K562 (cell line): ENCODE measurements around the gene TTLL9. TPM values are rescaled to one million over a fixed set of nuclear protein-coding genes. Genes with fewer than 3 reads are reported as not detected.

Experiments used
- ATAC-seq: fragments of 200-7000 bp; cut with Tn5 transposase; 3 replicates; pipeline ENCODE4 v1.9.1; 2020; ENCODE audit warnings: moderate library complexity
- BruUV-seq: library from RNA; stranded (reverse); fragments of 400-500 nt; replicated peaks from 2 replicates; lab custom pipeline; 2021; lab: Mats Ljungman, UMichigan
- CTCF ChIA-PET: fragments of 300-600 bp; formaldehyde crosslinking; extraction: SDS; loops from one replicate; lab custom pipeline; 2021; ENCODE audit warnings: low intra/inter-chr PET ratio; lab: Yijun Ruan, JAX
- POLR2A ChIA-PET: fragments of 300-600, 350-650 bp; sonication (Branson Sonifier 250); formaldehyde crosslinking; extraction: SDS; loops from one replicate; lab custom pipeline; 2021; ENCODE audit warnings: antibody characterized with exemption, inconsistent platforms; lab: Yijun Ruan, JAX
- DNase-seq, 4 experiments: peaks; one replicate each; pipeline versions ENCODE4 v3.0.0 to v3.0.0-alpha.2; 2011 to 2018; ENCODE audit warnings: low spot score in 3 of 4, mixed read lengths in 3 of 4; ENCODE audit errors: extremely low read depth in 1 of 4
- FAIRE-seq: peaks from 2 replicates; lab custom pipeline; 2011; peaks lifted over from hg19 to GRCh38; lab: Jason Lieb, UNC
- H2AFZ ChIP-seq: 2 replicates; pipeline ENCODE4 v1.6.0; 2011; ENCODE audit warnings: low read depth, low read length, control low read depth, inconsistent platforms
- H3K27ac ChIP-seq: fragments of 200-600 bp; 3 replicates; pipeline ENCODE4 v1.8.0; 2011; ENCODE audit warnings: low read depth, mild to moderate bottlenecking, control low read depth, inconsistent platforms, low read length, moderate library complexity, mixed read lengths; ENCODE audit errors: extremely low read depth
- H3K27me3 ChIP-seq, 2 experiments: fragments of 300-600 bp in 1 of 2; 2 replicates in 1 of 2; 3 replicates in 1 of 2; pipeline versions ENCODE4 v1.6.0 to v1.8.0; 2011; ENCODE audit warnings: inconsistent platforms in 2 of 2, low read length in 2 of 2, mild to moderate bottlenecking in 1 of 2, mixed read lengths in 1 of 2, moderate library complexity in 1 of 2; ENCODE audit not compliant: control insufficient read depth in 2 of 2, insufficient read depth in 2 of 2
- H3K36me3 ChIP-seq: fragments of 300-600 bp; 3 replicates; pipeline ENCODE4 v1.8.0; 2011; ENCODE audit warnings: mild to moderate bottlenecking, low read length, inconsistent platforms; ENCODE audit not compliant: control insufficient read depth, insufficient read depth
- H3K4me1 ChIP-seq, 2 experiments: fragments of 200-600 bp in 1 of 2; replicated peaks in 1 of 2; 2 replicates in 1 of 2; 3 replicates in 1 of 2; pipeline versions ENCODE4 v1.5.1 to v1.8.0; 2011; ENCODE audit warnings: inconsistent platforms in 2 of 2, low read length in 2 of 2, mild to moderate bottlenecking in 1 of 2, mixed read lengths in 1 of 2, moderate library complexity in 1 of 2; ENCODE audit not compliant: control insufficient read depth in 2 of 2, insufficient read depth in 2 of 2
- H3K4me2 ChIP-seq: 2 replicates; pipeline ENCODE4 v1.6.1; 2011; ENCODE audit warnings: low read length, control low read depth, inconsistent platforms, mixed read lengths; ENCODE audit not compliant: insufficient read depth
- H3K4me3 ChIP-seq: fragments of 200-600 bp; sonication (generic), shearing (Covaris generic); 2 replicates; pipeline ENCODE4 v1.5.1; 2016; ENCODE audit warnings: control low read depth, inconsistent platforms
- H3K79me2 ChIP-seq: fragments of 200-600 bp; 3 replicates; pipeline ENCODE4 v1.8.0; 2011; ENCODE audit warnings: low read length, inconsistent platforms; ENCODE audit not compliant: control insufficient read depth, insufficient read depth
- H3K9ac ChIP-seq, 2 experiments: 2 replicates each; pipeline versions ENCODE4 v1.6.0 to v1.6.1; 2011; ENCODE audit warnings: low read depth in 2 of 2, low read length in 2 of 2, control low read depth in 1 of 2, inconsistent platforms in 1 of 2, mild to moderate bottlenecking in 1 of 2, mixed read lengths in 1 of 2; ENCODE audit not compliant: insufficient read depth in 1 of 2
- H3K9me1 ChIP-seq: one replicate; pipeline ENCODE4 v1.6.0; 2011; ENCODE audit warnings: inconsistent platforms, mild to moderate bottlenecking, low read length, moderate library complexity; ENCODE audit not compliant: control insufficient read depth, insufficient read depth
- H3K9me3 ChIP-seq: replicated peaks from 2 replicates; pipeline ENCODE4 v1.5.1; 2011; ENCODE audit warnings: low read depth, low read length, inconsistent platforms; ENCODE audit not compliant: control insufficient read depth, insufficient read depth
- H4K20me1 ChIP-seq: replicated peaks from 2 replicates; pipeline ENCODE4 v1.6.1; 2011; ENCODE audit warnings: low read length, inconsistent platforms, mixed read lengths; ENCODE audit not compliant: control insufficient read depth, insufficient read depth
- C11orf30 ChIP-seq: fragments of 450-650 bp; IDR thresholded peaks from 2 replicates; pipeline ENCODE4 v1.6.1; 2016; ENCODE audit warnings: low read depth, mild to moderate bottlenecking
- CCAR2 ChIP-seq: fragments of 200-400 bp; formaldehyde crosslinking; IDR thresholded peaks from 2 replicates; pipeline ENCODE4 v1.6.1; 2017; ENCODE audit warnings: mild to moderate bottlenecking, low read depth, low read length
- ELK1 ChIP-seq: sonication (generic); formaldehyde crosslinking; IDR thresholded peaks from 2 replicates; pipeline ENCODE4 v1.8.1; 2022; ENCODE audit warnings: missing genetic modification reagents
- ESRRA ChIP-seq: fragments of 450-650 bp; IDR thresholded peaks from 2 replicates; pipeline ENCODE4 v1.6.1; 2014; ENCODE audit warnings: low read depth, mild to moderate bottlenecking, moderate library complexity, borderline replicate concordance
- GATAD2B ChIP-seq: fragments of 450-650 bp; IDR thresholded peaks from 2 replicates; pipeline ENCODE4 v1.6.1; 2017; ENCODE audit warnings: mild to moderate bottlenecking, borderline replicate concordance
- HNRNPL ChIP-seq: fragments of 200-400 bp; formaldehyde crosslinking; IDR thresholded peaks from 2 replicates; pipeline ENCODE4 v1.6.1; 2017; ENCODE audit warnings: low read depth, mild to moderate bottlenecking, low read length
- NFIC ChIP-seq: fragments of 450-650 bp; IDR thresholded peaks from 2 replicates; pipeline ENCODE4 v1.6.1; 2017; ENCODE audit warnings: mild to moderate bottlenecking, inconsistent platforms
- TAF9B ChIP-seq: fragments of 450-650 bp; IDR thresholded peaks from 2 replicates; pipeline ENCODE4 v1.6.1; 2018; ENCODE audit warnings: mild to moderate bottlenecking; ENCODE audit not compliant: partially characterized antibody
- ZNF316 ChIP-seq: fragments of 450-650 bp; IDR thresholded peaks from 2 replicates; pipeline ENCODE4 v1.6.1; 2016
- ZNF76 ChIP-seq: fragments of 250-450 bp; sonication (Bioruptor Pico); IDR thresholded peaks from 2 replicates; pipeline ENCODE4 v1.4.0; 2020; ENCODE audit warnings: mild to moderate bottlenecking, moderate library complexity, borderline replicate concordance
- WGBS: fragments of 100-300 bp; shearing (Covaris generic); methylation state at CpG from one replicate; pipeline ENCODE4 v1.1.6; 2016; ENCODE audit warnings: low coverage, mixed read lengths; ENCODE audit not compliant: insufficient coverage; ENCODE audit errors: missing lambda C conversion rate; 5-methylcytosine and 5-hydroxymethylcytosine counted together
- in situ Hi-C: fragments of 300-500 bp; cut with MboI; formaldehyde crosslinking; loops from 4 replicates; pipeline ENCODE4 v1.15.0; 2018; ENCODE audit warnings: inconsistent platforms, mixed read lengths
- intact Hi-C: fragments of 100-400 bp; cut with micrococcal nuclease; formaldehyde crosslinking; loops from 2 replicates; pipeline ENCODE4 v1.14.2; 2022
- polyA plus RNA-seq, 8 experiments: library from polyadenylated mRNA; depleted of rRNA in 4 of 8; stranded (reverse) in 5 of 8; unstranded in 3 of 8; fragments of >200 nt; fragmentation: Nextera tagmentation in 2 of 8; fragmentation: Illumina TruSeq in 1 of 8; extraction: Ambion mirVana in 2 of 8; extraction: Trizol in 1 of 8; gene quantifications; 2 replicates each; pipeline versions ENCODE4 v1.2.1 to v1.2.3, GENCODE V29; 2011 to 2014; ENCODE audit warnings: inconsistent platforms in 1 of 8, missing spikeins in 1 of 8
- total RNA-seq, 7 experiments: library from RNA; depleted of rRNA in 6 of 7; stranded (reverse); fragments of >200 nt in 6 of 7; fragmentation: Illumina TruSeq in 2 of 7; extraction: Trizol in 2 of 7; gene quantifications; 2 replicates each; pipeline versions ENCODE4 v1.2.1 to v1.2.3, GENCODE V29; 2011 to 2021; ENCODE audit warnings: low replicate concordance in 1 of 7

TTLL9 gene
- total and polyA plus RNA-seq, 9 of the 15 experiments (the other 6 are each of a cell fraction or from before 2014, with no cell fraction given), result 0.06 to 0.07 TPM; not detected in 7

- Histone ChIP-seq H3K27ac (no peak overlapping the region), H3K79me2 (no peaks in the 10 kb centered on the region), H3K4me2 (no peak overlapping the region), H3K27me3 (peaks cover 11 to 16% of the 10 kb centered on the region in 2 experiments; a peak in 3 of 5 replicates), H3K9ac (peak overlapping the region in 1 of 2 experiments; percentile 41; a peak in 1 of 4 replicates), H4K20me1 (peaks cover 7% of the 10 kb centered on the region; the same call in 1 of the 2 replicates), H2AFZ (no peak overlapping the region), H3K4me3 (no peak overlapping the region), H3K4me1 (peaks cover 0 to 7% of the 10 kb centered on the region in 2 experiments; a peak in 3 of 5 replicates), H3K36me3 (no peaks in the 10 kb centered on the region), H3K9me1 (no peaks in the 10 kb centered on the region), H3K9me3 (no peaks in the 10 kb centered on the region)
- CTCF ChIA-PET, result interaction anchor here (0.7 to 1.1 kb wide), 3 partner anchors 19 to 205 kb away, joined by 3 read pairs; partner anchors contain the start of gene FOXS1
- BruUV-seq, result no TSS peak
- 15% methylated on average over 5 of the region's 5 CpGs for WGBS
- DNase-seq, result no peak
- ATAC-seq, result no peak
- POLR2A ChIA-PET, result interaction anchor here (1.2 kb wide), 1 partner anchor 8 kb away, joined by 3 read pairs; no protein-coding TSS in a partner anchor
- intact Hi-C loops (loop anchor here (10.0 kb wide), 2 partner anchors 209 to 829 kb away; no protein-coding TSS in a partner anchor), in situ Hi-C loops (loop anchor here (25.0 kb wide), 1 partner anchor 836 kb away; the partner anchor contains the start of gene C20orf203)
- FAIRE-seq, result no peak
- TF ChIP-seq C11orf30, result 0 out of 2 replicates have a peak, but pooled peaks have one; percentile 9
- TF ChIP-seq ZNF316, result peak; percentile 44
- TF ChIP-seq NFIC, result no peak
- no peak for TF ChIP-seq HNRNPL
Measured at GRCh38 chr20:31826074-31826473, 44.4 kb upstream of the TTLL9 start.

GRCh38 chr20:31827059-31827458 is 43.4 kb upstream of the TTLL9 start:
- DNase-seq, result no peak
- no peak overlapping the region for H3K4me2 ChIP-seq
- peaks cover 4% of the 10 kb centered on the region; the same call in 1 of the 2 replicates for H4K20me1 ChIP-seq
- ChIA-PET POLR2A (interaction anchor here (0.6 to 1.2 kb wide), 4 partner anchors 9 to 1470 kb away, joined by 3 read pairs; no protein-coding TSS in a partner anchor), CTCF (interaction anchor here (1.0 to 1.6 kb wide), 3 partner anchors 19 to 206 kb away, joined by 3 read pairs; no protein-coding TSS in a partner anchor)
- H3K79me2 ChIP-seq, result no peaks in the 10 kb centered on the region
- H3K9me3 ChIP-seq, result no peaks in the 10 kb centered on the region
- intact Hi-C loops, result loop anchor here (10.0 kb wide), 2 partner anchors 208 to 828 kb away; no protein-coding TSS in a partner anchor
- H3K36me3 ChIP-seq, result no peaks in the 10 kb centered on the region
- no peaks in the 10 kb centered on the region for H3K9me1 ChIP-seq
- no peak for FAIRE-seq
- no peak for ATAC-seq
- no TSS peak for BruUV-seq
- no peak overlapping the region for H3K27ac ChIP-seq
- peaks cover 11 to 16% of the 10 kb centered on the region in 2 experiments; a peak in 3 of 5 replicates for H3K27me3 ChIP-seq
- peaks cover 0 to 11% of the 10 kb centered on the region in 2 experiments; a peak in 3 of 5 replicates for H3K4me1 ChIP-seq
- H2AFZ ChIP-seq, result no peak overlapping the region
- H3K4me3 ChIP-seq, result no peak overlapping the region
- 30% methylated on average over 2 of the region's 2 CpGs for WGBS
- H3K9ac ChIP-seq, result no peak overlapping the region
- in situ Hi-C loops, result loop anchor here (25.0 kb wide), 1 partner anchor 835 kb away; the partner anchor contains the start of gene C20orf203
- no peak for TF ChIP-seq TAF9B
- no peak for TF ChIP-seq CCAR2
- no peak for TF ChIP-seq GATAD2B
- no peak for TF ChIP-seq ZNF76
- TF ChIP-seq ESRRA, result no peak
- no peak for TF ChIP-seq ELK1 (CRISPR knock-in tag)
